Lung microvascular endothelial cell (primary cell): ENCODE measurements around the gene ZNF143. TPM values are rescaled to one million over a fixed set of nuclear protein-coding genes. Genes with fewer than 3 reads are reported as not detected.
A peak's percentile ranks its signal among the peaks of the same experiment; 100 is the strongest.
"Not testable (repeated sequence)": the region's sequence is repeated elsewhere in the genome, so short reads cannot be mapped to it uniquely, and the experiment has no call there.

Experiments used
- DNase-seq, 2 donors: peaks; one replicate each; pipeline versions ENCODE4 v3.0.0 to v3.0.0-alpha.2; 2010; ENCODE audit warnings: low read depth in 2 of 2
- total RNA-seq: library from RNA; depleted of rRNA; stranded (reverse); fragments of >200 nt; gene quantifications from 2 replicates; pipeline ENCODE4 v1.2.1, GENCODE V29; 2014

The ZNF143 gene
- 18.7 and 33.9 TPM in 2 replicates for total RNA-seq

DNA sequence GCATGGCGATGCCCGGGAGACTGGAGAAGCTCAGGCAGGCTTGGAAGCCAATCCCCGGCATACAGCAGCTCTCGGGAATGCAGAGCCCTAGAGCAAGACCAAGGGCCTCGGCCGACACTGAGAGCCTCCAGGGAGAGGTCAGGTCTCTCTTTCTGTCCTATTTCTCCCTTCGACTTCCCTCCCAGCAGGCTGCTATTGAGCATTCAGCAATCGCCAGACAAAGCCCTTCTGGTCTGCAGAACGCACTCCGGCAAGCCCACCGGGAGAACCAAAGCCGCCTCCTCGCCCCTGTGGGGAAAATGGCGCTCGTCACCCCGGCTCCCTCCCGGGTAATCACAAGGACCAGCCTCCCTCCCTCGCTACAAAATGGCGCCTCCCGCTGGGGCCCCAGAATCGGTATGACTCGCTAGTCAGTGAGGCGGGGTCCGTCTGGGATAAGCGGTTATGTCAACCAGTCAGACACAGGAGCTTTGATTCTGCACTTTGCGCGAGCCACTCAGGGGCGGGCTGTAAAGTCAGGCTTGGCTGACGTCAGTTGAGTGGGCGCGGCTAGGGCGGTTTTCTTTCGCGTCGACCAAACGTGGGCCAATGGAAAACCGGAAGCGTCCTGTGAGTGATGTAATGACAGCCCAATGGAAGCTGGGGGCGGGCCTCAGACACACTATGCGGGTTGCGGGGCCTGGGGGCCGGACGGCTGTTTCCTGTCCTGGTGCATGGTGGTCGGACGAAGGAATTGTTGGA, at the start of gene ZNF143:
Gene ZNF143 (plus strand): TSS at position 691 of the 741 bp plus-strand sequence. CDS start 10,297 bp downstream, outside the sequence.
- DNase-seq: peak; percentile 100

GRCh38 chr11:9428706-9429105, 32.1 kb upstream of the ZNF143 start:
- DNase-seq: peak in 1 of 2 donors; percentile 13

DNA sequence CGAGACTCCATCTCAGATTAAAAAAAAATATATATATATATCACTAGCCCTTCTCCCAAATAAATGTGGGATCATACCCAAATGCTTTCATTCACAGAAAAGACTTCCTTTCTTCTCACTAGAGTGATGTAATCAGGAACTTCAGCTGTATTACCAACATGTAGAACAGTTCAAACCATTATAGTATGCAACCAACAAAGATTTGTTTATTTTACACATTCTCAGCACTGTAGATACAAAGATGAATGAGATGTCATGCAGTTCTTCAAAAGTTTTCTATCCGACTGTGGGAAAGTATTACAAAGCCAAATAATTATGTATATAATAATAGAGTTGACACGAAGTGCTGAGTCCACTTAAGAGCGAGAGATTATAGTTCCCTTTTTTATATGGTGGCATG, 22.2 kb upstream of the ZNF143 start:
- no peak for DNase-seq

GRCh38 chr11:9446230-9446629, 14.6 kb upstream of the ZNF143 start:
- no peak for DNase-seq

GRCh38 chr11:9448576-9449352, 12.0 kb upstream of the ZNF143 start:
- no peak for DNase-seq

DNA sequence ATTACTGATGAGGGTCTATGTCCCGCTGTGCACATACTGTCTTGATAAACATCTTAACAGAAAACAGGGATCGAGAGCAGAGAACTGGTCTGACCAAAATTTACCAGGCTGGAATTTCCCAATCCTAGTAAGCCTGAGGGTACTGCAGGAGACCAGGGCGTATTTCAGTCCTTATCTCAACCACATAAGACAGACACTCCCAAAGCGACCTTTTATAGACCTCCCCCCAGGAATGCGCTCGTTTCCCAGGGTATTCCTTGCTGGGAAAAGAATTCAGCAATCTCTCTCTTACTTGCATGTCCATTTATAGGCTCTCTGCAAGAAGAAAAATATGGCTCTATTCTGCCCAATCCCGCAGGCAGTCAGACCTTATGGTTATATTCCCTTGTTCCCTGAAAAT, 8.8 kb upstream of the ZNF143 start:
- DNase-seq: not testable (repeated sequence)

DNA sequence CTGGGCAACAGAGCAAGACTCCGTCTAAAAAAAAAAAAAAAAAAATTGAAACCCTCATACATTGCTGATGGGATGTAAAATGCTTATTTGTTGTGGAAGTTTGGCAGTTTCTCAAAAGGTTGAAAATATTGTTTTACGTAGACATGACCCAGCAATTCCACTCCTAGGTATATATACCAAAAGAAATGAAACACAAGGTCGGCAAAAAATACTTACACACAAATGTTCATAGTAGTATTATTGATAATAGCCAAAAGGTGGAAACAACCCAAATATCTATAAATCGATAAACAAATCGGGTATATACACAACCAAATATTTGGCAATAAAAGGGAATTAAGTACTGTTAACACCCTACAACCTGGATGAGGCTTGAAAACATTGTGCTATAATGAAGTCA, 5.1 kb upstream of the ZNF143 start:
- no peak for DNase-seq

DNA sequence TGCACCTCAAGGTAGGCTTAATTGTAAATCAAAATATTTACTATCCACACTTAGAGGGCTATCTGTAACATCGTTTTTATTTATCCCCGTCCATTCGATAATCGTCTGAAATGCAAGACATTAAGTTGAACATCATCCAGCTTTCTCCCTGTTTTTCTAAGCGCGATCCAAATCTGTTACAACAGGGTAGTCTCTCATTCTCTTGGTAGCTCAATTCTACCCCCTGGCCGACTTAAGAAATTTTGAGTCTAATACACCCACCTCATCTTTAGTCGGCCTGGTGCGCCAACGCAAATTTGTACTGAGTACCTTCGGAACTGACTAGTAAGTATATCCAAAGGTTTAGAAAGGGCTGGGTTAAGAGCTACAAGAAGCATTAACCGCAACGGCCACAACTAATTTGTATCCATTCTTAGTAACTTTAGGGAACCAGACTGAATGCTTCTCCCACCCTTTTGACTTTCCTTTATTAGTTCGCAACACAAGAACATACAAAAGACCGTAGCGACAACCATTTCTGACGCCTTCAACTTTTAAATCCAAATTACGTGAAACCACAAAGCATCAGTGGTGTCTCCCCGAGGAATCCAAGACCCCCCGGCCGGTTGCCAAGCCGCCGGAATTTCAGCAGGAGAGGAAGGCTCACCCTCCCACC, 1.0 kb upstream of the ZNF143 start:
- DNase-seq: peak; percentile 56 to 63

GRCh38 chr11:9461063-9461759, 399 bp downstream of the ZNF143 start:
- peak; percentile 86 to 91 for DNase-seq

DNA sequence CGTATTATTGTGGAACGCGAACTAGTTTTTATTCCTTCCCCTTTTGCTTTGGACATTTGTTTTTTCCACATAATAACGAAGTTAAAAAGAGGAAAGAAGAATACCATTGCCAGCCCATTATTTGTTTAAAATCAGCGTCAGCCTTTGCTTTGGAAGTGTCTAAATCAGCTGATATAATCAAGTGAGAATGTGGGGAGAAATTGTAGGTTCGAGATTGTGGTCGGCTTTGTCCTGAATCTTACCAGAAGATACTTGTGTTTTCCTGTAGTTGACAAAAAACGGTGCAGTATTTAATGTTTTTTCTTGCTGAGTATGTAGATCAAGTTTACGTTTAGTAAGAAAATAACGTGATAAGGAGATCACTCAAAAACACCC, 935 bp downstream of the ZNF143 start:
- DNase-seq: peak; percentile 38 to 41

DNA sequence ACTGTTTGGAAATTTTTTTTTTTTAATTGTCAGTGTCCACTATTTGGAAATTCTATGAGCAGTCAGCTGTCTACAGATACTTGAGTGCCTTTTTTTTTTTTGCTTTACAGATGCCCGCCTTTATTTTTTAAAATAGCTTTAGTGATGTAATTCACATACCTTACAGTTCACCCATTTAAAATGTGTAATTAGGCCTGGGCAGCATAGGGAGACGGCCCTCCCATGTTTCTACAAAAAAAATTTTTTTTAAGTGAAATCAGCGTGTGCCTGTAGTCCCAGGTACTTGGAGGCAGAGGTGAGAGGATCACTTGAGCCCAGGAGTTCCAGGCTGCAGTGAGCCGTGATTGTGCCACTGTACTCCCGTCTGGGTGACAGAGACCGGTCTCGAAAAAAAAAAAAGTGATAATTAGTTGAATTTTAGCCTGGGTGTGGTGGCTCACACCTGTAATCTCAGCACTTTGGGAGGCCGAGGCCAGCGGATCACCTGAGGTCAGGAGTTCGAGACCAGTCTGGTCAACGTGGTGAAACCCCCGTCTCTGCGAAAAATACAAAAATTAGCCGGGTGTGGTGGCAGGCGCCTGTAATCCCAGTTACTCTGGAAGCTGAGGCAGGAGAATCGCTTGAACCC, 1.5 kb downstream of the ZNF143 start:
- DNase-seq: peak in 1 of 2 donors; percentile 1

- DNase-seq: no peak
Observed at GRCh38 chr11:9462806-9463537, 2.2 kb downstream of the ZNF143 start.

DNA sequence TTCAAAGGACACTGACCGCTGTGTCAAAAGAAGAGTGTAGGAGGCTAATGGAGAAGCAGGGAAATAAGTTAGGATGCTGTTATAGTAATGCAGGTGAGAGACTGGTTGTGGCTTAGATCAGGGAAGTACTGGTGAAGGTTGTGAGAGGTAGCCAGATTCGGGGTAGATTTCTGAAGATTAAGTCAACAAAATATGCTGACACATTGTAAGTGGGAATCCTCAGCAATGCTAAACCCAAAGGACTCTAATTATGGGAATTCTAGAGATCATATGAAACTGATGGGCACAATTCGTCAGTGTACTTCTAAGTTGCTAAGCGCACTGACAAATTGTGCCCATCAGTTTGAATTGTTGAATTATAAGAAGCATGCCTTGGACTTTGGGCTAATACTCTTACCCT, 10.0 kb downstream of the ZNF143 start:
- no peak for DNase-seq

DNA sequence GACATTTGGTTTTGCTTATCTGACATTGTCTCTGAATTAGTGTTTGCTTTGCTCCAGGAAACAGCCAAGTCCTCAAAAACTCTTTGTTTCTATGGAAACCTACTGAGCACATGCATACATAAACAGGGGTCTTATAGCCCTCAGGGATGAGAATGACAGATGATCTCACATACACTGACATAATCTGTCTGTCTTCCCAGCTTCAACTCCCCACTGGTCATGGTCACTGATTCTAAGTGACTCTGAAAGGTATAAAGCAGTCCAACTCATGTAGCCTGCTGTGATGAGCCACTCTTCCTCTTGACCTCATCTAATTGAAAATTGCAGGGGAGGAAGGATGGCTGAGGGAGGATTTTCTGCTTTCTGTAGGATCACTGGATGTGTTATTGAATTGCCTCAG, 12.6 kb downstream of the ZNF143 start:
- no peak for DNase-seq

DNA sequence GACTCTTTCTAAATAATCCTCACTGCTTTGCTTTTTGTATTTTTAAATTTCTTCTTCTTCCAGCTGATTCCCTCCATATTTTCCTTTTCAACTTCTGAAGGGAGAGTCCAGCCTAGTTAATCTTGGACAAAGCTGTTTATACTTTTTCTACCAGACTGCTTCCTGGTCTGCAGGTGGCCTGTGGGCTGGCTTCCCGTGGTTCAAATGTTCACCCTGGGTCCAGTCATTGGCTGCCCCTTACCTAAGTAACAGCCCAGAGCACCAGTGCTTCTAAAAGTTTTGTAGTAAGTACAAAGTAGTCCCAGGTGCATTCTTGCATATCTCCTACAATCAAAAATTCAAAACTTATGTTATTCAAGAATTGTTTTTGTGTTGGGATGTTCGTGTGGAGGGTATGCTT, 19.1 kb downstream of the ZNF143 start:
- DNase-seq: no peak

DNA sequence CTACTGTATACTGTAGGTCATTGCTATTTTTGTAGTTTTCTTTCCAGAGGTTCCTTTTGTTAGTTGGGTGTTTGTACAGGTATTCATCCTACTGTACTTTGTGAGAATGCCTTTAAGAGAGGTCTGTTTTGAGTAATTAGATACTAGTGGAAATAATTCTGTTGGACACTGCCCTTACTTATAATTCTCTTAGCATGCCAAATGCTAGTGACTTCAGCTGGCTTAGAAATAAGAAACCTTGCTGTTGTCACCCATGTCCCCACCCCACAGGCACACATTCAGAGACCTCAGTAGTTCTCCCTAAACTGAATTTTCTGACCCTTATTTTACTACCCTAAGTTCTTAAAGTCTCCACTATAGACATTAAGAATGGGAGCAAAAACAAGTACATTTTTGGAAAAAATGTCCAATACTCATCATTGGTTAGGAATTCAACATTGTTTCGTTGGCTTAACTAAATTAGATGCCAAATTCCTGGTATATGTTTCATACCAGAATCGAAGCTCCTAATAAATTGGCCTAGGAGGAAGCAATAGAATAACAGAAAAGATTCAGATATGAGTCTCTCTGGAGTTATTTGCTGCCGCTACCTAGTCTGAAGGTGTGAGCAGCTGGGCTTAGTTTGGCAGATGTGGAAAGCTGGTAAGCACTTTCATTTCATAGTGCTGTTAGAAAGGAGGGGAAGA, 28.4 kb downstream of the ZNF143 start:
- no peak for DNase-seq

GRCh38 chr11:9490376-9490775, 29.6 kb downstream of the ZNF143 start:
- no peak for DNase-seq

- no peak for DNase-seq
Observed at GRCh38 chr11:9493492-9493891, 32.7 kb downstream of the ZNF143 start.

DNA sequence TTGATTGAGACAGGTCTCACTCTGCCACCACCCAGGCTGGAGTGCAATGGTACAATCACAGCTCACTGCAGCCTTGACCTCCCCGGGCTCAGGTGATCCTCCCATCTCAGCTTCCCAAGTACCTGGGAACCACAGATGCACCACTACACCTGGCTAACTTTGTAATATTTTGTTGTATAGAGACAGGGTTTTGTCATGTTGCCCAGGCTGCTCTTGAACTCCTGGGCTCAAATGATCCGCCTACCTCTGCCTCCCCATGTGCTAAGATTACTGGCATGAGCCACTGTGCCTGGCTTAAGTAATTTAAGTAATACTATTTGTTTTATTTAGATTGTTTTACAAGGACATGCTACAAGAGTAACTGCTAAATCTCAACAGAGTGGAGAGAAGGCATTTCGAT, 33.5 kb downstream of the ZNF143 start:
- DNase-seq: no peak
